GM18520 (cell line): ENCODE data around the gene HNRNPU.

ENCODE experiments used
- ATAC-seq: cut with Tn5 transposase; IDR thresholded peaks from one replicate; pipeline ENCODE4 v1.9.1; 2021; ENCODE audit not compliant: unreplicated experiment

Gene HNRNPU

GRCh38 chr1:244802556-244803239 is 61.6 kb downstream of the HNRNPU start:
- ATAC-seq: no peak

GRCh38 chr1:244802041-244802440 is 62.3 kb downstream of the HNRNPU start:
- ATAC-seq: no peak

GRCh38 chr1:244801246-244801645 is 63.1 kb downstream of the HNRNPU start:
- peak; percentile 67 for ATAC-seq

GRCh38 chr1:244800821-244801220 is 63.5 kb downstream of the HNRNPU start:
- ATAC-seq: no peak
